GM21576 (cell line): Measurements from ENCODE around the gene AKT1.

Source experiments
- ATAC-seq: cut with Tn5 transposase; IDR thresholded peaks from one replicate; pipeline ENCODE4 v1.9.1; 2021; ENCODE audit warnings: mild to moderate bottlenecking, moderate library complexity; ENCODE audit not compliant: unreplicated experiment

AKT1 gene

DNA sequence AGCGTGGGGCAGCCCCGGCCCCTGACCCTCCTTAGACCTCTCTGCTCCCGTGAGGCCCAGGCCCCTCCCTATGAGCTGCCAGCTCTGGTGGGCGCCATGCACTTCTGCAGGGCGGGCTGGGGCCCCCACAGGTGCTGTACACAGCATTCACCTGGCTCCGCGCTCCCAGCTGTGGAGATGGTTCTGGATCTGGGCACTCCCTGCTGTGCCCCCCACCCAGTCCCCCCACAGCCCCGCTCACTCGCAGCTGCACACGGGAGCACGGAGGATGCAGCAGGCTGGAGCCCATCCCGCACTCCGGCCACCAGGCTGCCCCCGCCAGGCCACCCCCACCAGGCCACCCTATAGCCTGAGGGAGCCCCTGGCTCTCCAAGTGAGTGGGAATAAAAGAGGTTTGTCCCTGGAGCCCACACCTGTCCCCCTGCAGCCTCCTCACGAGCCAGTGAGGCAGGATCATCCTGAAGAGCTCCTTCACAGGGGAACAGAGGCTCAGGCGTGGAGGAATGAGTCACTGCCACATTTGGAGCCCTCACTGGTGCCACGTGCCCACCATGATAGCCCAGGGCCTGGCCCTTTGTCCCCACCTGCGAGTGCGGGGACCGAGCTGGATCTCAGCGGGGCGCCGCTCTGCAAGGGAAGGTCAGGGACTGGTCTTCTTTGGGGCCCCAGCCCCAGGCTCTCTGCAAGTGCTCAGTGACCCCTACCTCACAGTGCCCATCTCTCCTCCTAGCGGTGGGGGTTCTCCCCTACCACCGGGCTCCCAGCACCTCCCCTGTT is 69.6 kb downstream of the AKT1 start:
- no peak for ATAC-seq

DNA sequence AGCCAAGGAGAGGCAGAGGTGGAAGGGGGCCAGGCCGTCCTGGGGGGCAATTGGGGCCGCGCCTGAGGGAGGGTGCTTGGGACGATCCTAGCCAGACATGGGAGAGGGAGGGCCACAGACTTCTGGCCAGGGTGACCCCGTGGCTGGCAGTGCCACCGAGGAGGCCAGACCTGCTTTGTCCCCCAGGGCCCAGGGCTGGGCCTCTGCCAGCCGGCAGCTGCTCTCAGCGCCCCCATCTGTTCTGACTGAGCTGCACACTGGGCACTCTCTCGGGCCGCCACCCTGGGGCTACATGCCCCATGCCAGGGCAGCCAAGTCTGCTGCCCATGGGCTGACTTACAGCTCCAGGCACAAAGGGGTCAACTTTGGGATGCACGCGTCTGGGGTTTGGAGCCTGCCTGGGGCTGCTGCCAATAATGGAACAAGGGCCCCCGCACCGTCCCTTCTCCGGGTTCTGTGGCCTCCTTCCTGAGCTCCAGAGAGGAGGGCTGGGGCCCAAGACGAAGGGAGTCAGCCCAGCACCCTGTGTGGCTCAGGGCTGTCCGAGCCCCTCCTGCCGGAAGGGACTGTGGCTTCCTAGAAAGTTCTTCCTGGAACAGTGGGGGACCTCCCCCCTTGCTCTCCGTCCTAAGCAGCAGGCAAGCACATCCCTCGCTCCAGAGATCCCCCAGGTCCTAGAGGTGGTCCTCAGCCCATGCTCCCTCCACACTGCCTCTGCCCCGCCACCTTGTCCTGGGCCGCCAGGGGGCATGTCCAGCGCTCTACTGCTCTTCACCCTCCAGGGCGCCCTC is 70.4 kb downstream of the AKT1 start:
- ATAC-seq, result no peak

GRCh38 chr14:104724407-104724980 is 71.1 kb downstream of the AKT1 start:
- ATAC-seq, result no peak

DNA sequence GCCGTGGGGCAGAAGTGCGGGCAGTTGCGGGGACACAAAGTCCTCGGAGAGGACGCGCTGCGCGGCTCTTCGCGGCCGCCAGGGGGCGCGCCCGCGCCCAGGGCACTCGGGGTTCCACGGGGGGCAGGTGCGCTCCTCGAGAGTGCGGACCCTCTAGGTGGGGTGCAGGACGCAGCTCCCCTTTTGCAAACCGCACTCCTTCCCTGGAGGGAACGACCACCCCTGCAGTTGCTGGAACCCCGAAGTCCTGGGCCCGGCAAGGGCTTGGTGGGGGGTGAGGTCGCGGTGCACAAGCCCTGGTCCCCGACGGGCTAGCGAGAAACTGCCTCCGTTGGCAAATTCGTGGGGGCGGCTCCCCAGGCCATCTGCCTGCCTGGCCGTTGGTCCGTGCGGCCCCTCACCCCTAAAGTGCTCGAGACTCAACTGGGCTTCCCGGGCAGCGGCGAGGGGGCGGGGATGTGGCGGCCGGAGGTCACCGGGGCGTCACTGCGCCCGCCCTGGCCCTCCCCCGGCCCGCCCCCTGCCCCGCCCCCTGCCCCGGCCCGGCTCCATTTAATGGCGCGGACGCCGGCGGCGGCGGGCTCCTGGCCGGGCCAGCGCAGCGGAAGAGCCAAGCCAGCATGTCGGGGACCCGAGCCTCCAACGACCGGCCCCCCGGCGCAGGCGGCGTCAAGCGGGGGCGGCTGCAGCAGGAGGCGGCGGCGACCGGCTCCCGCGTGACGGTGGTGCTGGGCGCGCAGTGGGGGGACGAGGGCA is 71.7 kb downstream of the AKT1 start, which contains the start of gene ADSS1:
ADSS1 (plus strand) TSS at position 579 of the 756 bp plus-strand sequence; CDS start at position 621, 42 bp downstream.
- ATAC-seq, result peak; percentile 46

DNA sequence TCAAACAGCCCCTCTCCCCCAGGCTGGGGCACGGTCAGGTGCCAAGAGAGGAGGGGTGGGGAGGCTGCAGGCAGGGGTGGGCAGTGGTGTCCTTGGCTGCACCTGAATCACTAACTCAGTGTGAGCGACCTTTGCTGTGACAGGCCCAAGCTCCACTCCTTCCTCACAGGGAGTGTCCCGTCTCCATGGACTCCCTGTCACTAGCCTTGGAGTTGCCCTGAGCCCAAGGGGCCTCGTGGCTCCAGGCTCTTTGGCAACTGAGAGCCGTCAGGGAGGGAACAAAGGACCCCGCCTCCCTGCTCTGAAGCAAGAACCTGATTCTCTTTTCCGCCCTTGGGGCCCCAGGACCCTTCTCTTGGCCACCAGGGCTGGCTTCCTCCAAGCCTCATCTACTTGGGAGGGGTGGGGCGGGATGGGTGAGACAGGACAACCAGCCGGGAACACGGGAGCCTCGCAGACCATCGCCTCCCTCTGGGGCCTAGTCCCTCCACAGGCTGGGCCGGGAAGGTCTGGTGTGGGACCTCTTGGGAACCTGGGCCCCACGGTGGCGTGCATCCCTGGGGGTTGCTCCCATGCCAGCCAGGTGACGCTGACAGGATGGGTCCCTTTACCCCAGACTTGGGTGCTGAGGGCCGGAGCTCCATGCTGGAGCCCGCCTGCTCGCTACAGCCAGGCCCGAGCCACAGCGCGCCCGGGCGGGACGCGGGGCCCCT is 72.5 kb downstream of the AKT1 start:
- ATAC-seq, result no peak

GRCh38 chr14:104721505-104722431 is 73.8 kb downstream of the AKT1 start:
- ATAC-seq, result no peak
